Upper lobe of left lung (tissue), 4 donors: ENCODE results near the gene KCNJ5.

Experiments used
- EP300 ChIP-seq, 4 donors: sonication (generic); formaldehyde crosslinking; IDR thresholded peaks; one replicate each; pipeline ENCODE4 v1.5.1; 2017; ENCODE audit warnings: antibody characterized with exemption in 4 of 4, control low read depth in 2 of 4
- POLR2A ChIP-seq, 4 donors: fragments of 450-650 bp; IDR thresholded peaks; one replicate each; pipeline ENCODE4 v1.5.1; 2016 to 2017; ENCODE audit warnings: antibody characterized with exemption in 4 of 4, mild to moderate bottlenecking in 2 of 4

- no peak for TF ChIP-seq POLR2A (IDR thresholded peaks at IDR 0.05)
- no peak for TF ChIP-seq EP300 (IDR thresholded peaks at IDR 0.05)
Measured at GRCh38 chr11:128897826-128898225, 6.7 kb downstream of the KCNJ5 start.
